Activated CD4-positive, alpha-beta T cell treated with anti-CD3 and anti-CD28 coated beads for 24 hours (primary cell): ENCODE data around the gene L1TD1.
"Not testable (repeated sequence)": the region's sequence is repeated elsewhere in the genome, so short reads cannot be mapped to it uniquely, and the experiment has no call there.

Experiments used
- DNase-seq, 2 donors: peaks; one replicate each; pipeline ENCODE4 v3.0.0-alpha.2; 2020; ENCODE audit warnings: low read depth in 2 of 2

L1TD1 gene

DNA sequence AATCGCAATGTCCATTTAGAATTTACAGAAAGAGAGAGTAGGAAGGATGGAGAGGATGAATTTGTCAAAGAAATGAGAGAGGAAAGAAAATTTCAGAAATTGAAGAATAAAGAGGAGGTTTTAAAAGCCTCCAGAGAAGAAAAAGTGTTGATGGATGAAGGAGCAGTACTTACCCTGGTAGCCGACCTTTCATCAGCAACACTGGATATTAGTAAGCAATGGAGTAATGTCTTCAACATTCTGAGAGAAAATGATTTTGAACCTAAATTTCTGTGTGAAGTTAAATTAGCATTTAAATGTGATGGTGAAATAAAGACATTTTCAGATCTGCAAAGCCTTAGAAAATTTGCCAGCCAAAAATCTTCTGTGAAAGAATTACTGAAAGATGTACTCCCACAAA lies 12.5 kb downstream of the L1TD1 start:
- no peak for DNase-seq

DNA sequence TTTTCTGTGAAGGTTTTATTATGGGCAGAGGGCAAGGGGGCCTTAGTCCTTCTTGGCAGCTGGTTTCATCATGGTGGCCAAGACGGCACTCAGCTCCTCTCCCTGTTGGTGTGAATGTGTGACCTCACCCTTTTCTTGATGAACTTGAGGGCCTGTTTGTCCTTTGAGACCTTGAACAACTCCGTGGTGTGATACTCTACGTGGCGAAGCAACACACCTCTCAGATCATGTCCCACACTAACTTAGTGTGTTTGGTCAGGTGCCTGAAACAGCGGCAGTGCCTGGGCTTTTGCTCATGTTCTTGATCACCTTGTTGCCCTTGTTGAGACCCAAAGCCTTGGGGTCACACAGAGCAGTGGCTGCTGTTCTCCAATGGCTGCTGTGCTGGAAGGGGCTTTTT lies 13.4 kb downstream of the L1TD1 start:
- DNase-seq = no peak

DNA sequence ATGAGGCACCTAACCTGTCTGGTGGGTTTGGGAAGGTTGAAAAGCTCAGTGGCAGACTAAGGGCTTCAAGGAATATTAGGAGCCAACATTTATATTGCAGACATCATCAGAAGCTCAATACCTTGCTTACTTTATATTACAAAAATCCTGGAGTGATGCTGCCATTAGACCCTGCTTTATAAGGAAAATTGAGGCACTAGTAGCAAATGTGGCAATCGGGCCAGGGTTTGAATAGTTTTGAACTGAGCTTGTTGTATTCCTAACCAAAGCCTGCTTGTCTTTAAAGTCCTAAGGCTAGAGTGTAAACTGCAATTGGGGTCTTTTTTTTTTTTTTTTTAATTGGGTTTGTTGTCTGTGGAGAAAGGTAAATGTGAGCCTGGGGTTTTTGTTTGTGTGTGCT lies 14.3 kb downstream of the L1TD1 start:
- no peak for DNase-seq

DNA sequence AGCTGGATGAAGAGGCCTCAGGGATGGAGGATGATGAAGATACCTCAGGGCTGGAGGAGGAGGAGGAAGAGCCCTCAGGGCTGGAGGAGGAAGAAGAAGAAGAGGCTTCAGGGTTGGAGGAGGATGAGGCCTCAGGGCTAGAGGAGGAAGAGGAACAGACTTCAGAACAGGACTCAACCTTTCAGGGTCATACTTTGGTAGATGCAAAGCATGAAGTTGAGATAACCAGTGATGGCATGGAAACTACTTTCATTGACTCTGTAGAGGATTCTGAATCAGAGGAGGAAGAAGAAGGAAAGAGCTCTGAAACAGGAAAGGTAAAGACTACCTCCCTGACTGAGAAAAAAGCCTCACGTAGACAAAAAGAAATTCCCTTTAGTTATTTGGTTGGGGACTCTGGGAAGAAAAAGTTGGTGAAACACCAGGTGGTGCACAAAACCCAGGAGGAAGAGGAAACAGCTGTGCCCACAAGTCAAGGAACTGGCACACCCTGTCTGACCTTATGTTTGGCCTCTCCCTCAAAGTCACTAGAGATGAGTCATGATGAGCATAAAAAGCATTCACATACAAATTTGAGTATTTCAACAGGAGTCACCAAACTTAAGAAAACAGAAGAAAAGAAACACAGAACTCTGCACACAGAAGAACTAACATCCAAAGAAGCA lies 15.4 kb downstream of the L1TD1 start:
- no peak for DNase-seq

DNA sequence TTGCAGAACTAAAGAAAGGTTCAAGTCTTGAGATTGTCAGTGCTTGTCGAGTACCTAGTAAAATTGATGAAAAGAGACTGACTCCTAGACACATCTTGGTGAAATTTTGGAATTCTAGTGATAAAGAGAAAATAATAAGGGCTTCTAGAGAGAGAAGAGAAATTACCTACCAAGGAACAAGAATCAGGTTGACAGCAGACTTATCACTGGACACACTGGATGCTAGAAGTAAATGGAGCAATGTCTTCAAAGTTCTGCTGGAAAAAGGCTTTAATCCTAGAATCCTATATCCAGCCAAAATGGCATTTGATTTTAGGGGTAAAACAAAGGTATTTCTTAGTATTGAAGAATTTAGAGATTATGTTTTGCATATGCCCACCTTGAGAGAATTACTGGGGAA lies 16.3 kb downstream of the L1TD1 start:
- no peak for DNase-seq

DNA sequence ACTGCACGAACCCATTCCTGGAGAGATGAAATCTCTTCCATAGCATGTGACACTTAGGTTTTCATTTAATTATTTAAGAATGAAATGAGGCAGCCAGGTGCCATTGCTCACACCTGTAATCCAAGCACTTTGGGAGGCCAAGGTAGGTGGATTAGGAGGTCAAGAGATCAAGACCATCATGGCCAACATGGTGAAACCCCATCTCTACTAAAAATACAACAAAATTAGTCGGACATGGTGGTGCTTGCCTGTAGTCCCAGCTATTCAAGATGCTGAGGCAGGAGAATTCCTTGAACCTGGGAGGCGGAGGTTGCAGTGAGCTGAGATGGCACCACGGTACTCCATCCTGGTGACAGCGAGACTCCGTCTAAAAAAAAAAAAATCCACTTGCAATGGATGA lies 17.8 kb downstream of the L1TD1 start:
- DNase-seq = no peak

DNA sequence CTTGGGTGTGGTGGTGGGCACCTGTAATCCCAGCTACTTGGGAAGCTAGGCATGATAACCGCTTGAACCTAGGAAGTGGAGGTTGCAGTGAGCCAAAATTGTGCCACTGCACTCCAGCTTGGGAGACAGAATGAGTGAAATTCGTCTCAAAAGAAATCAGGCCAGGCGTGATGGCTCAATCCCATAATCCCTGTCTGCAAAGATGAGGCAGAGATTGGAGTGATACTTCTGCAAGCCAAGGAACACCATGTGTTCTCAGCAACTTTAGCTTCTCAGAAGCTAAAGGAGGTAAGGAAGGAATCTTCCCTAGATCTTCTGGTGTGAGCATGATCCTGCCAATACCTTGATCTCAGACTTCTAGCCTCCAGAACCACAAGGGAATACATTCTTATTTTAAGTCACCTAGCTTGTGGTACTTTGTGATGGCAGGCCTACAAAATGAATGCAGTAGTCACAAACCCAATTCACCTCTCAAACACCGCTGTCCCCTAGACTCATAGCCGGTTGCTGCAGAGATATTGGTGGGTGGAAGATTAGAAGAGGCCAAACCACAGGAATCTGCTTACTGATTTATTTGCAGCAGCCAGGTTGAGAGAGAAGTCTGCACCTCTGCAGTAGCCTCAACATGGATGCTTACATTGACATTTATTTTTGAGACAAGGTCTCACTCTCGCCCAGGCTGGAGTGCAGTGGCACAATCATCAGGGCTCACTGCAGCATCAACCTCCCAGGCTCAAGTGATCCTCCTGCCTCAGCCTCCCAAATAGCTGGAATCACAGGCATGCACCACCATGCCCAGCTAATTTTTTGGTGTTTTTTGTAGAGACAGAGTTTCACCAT lies 18.6 kb downstream of the L1TD1 start:
- no peak for DNase-seq

DNA sequence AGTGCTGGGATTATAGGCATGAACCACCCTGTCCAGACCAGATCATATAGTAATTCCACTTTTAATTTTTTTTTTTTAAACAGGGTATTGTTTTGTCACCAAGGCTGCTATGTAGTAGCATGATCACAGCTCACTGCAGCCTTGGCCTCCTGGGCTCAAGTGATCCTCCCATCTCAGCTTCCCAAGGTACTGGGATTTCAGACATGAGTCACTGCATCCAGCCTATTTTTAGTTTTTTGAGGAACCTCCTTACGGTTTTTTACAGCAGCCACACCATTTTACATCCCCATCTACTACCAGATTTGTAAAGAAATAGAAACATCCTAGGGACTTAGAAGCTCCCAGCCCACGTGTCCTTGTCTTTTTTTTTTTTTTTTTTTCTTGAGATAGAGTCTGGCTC lies 24.0 kb downstream of the L1TD1 start:
- no peak for DNase-seq

DNA sequence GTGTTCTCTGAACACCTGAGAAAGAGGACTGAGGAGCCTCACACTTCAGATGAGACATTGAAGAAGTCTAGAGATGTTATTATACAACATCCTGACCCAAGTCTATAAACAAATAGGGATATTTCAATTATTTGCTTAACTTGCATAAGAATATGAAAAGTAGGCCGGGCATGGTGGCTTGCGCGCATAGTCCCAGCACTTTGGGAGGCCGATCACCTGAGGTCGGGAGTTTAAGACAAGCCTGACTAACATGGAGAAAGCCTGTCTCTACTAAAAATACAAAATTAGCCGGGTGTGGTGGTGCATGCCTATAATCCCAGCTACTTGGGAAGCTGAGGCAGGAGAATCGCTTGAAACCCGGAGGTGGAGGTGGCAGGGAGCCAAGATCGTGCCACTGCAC lies 25.8 kb downstream of the L1TD1 start:
- not testable (repeated sequence) for DNase-seq

DNA sequence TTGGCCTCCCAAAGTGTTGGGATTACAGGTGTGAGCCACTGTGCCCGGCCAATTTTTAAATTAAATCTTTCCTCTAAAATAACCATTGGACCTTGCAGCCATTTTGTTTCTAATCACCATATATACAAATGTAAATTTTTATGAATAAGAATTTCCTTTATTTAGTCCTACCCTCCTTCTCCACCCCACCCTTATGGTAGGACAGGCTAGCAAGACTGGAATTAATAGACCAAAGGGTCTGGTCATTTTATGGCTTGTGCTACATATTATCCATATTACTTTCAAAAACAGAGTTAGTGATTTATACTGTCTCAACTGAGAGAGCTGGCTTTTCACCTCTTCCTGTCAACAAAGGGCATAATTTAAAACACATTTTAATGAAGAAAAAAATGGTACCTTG lies 26.5 kb downstream of the L1TD1 start:
- no peak for DNase-seq

DNA sequence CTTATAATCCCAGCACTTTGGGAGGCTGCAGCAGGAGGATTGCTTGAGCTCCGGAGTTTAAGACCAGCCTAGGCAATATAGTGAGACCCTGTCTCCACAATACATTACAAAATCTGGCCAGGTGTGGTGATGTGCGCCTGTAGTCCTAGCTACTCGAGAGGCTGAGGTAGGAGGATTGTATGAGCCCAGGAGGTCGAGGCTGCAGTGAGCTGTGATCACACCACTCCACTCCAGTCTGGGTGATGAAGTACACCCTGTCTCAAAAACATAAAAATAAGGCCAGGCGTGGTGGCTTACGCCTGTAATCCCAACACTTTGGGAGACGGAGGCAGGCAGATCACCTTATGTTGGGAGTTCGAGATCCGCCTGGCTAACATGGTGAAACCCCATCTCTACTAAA lies 27.7 kb downstream of the L1TD1 start:
- DNase-seq = no peak

DNA sequence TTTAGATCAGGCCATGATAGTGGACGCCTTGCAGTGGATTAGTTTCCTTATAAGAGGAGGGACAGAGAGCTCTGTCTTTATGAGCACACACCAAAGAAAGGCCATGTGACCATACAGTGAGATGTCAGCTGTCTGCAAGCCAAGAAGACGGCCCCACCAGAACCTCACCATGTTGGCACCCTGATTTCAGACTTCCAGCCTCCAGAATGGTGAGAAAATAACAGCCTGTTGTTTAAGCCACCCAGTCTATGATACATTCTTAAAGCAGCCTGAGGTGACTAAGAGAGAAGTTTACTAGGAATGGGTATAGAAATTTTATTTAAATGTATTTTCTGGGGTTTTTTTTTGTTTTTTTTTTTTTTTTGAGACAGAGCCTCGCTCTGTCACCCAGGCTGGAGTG lies 29.5 kb downstream of the L1TD1 start:
- DNase-seq = no peak

DNA sequence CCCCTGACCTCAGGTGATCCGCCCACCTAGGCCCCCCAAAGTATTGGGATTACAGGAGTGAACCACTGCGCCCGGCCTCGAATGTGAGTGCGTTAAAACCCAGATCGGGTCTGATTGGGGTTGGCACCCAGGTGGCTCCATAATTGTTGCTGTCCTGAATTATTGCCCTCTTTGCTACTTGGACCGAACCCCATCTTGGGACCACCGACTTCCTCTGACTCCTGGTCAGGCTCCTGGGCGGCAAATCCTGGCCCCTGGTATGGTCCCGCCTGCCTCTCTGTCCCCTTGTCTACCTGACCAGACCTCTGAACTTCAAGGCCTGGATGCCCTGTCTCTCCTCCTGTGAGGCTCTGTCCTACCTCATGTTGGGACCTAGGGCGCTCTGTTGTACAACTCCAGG lies 32.8 kb downstream of the L1TD1 start:
- no peak for DNase-seq

DNA sequence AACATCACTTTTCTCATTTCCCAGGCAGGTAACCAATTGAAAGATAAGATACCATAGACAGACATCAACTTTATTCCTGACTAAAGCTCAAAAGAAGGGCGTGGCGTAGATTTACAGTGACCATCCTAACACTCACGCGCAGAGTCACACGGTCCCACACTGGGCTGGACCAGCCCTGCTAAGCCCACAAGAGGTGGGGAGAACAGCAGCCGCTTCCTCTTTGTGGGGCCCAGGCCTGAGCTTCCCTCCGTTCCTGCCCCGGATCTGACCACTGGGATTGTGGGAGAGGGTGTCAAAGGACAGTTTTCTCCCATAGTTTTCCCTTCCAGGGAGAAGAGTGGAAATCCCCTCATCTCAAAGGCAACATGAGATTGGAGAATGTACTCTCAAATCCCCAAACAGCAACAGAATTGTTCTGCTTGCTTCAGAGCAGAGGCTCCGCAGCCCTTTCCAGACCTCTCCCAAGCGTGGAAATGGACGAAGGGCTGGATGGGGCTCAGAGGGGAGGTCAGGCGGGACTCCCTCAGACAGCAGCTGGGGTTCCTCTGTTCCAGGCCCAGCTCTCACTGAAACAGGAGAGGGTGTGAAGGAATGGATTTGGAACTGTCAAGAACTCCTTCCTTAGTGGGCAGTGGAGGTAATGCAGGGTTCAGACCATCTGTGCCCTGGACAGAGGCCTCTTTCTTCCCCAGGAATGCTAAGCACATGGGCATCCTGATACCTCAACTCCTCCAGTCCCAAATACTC lies 33.7 kb downstream of the L1TD1 start:
- DNase-seq = no peak

DNA sequence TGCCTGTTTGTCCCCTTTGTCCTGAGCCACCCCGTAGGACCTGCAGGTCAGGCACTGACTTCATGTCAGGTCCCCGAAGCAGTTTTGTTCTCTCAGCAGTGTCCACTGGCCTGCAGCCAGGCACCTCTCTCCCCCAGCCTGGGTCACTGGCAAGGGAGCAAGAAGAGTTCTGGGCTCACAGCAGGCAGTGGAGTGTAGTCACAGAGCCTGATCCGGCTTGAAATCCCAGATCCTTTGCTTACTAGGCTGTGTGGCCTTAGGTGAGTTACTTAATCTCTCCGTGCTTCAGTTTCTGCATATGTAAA lies 34.2 kb downstream of the L1TD1 start:
- DNase-seq = no peak

DNA sequence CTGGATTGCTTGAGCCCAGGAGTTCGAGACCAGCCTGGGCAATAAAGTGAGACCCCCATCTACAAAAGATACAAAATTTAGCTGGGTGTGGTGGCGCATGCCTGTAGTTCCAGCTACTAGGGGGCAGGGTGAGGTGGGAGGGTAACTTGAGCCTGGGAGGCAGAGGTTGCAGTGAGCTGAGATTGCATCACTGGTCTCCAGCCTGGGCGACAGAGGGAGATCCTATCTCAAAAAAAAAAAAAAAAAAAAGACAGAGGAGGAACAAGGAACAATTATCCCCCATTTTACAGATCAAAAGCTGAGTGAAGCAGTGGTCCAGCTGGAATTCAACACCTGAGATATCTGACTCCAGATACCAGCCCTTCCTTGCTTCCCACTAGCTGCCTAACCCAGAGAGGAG lies 34.8 kb downstream of the L1TD1 start:
- no peak for DNase-seq

DNA sequence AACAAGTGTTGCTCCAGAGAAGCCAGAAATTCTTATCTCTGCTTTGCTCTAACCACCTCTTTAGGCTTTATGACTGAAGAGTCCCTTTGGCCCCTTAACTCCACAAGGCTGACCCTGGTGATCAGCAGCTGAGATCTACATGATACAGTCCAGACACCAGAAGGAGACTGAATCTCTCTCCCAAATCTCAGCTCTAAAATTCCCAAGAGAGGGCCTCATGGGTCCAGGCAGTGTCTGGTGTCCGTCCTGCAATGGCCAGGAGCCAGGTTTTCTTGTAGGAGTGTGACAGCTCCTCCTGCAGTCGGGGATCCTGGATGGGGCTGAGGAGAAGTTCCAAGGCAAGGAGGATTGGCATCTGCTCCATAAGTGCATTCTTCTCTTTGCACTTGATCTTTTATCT lies 35.3 kb downstream of the L1TD1 start:
- no peak for DNase-seq

DNA sequence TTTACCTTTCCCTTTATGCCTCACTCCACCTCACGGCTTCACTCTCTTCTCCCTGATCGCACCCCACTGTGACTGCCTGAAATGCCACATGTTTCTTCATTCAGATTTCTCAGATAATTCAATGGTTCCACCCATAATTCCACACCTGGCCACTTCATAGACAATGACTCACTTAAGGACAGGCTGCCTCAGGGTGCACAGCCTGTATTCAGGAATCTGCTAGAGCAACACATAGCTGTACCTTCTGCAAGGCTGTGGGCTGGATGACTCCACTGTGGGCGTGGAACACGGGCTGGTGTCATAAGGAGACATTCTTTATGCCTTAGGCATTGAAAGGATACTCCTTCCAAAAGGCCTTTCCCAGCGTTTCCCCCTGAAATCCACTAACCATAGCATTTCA lies 36.1 kb downstream of the L1TD1 start:
- DNase-seq = no peak

DNA sequence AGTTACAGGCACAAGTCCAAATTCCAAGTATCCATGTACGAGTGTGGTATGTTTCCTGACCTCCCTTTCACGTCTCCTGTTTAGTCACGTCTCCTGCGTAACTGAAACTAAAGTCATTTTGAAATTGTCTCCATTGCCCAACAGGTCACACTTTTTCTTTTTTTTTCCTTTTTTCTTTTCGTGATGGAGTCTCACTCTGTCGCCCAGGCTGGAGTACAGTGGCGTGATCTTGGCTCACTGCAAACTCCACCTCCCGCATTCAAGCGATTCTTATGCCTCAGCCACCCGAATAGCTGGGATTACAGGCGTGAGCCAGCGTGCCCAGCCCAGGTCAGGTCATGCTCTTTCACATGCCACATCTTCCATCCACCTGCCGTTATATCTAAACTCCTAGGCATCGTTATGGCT lies 38.2 kb downstream of the L1TD1 start:
- DNase-seq = no peak

DNA sequence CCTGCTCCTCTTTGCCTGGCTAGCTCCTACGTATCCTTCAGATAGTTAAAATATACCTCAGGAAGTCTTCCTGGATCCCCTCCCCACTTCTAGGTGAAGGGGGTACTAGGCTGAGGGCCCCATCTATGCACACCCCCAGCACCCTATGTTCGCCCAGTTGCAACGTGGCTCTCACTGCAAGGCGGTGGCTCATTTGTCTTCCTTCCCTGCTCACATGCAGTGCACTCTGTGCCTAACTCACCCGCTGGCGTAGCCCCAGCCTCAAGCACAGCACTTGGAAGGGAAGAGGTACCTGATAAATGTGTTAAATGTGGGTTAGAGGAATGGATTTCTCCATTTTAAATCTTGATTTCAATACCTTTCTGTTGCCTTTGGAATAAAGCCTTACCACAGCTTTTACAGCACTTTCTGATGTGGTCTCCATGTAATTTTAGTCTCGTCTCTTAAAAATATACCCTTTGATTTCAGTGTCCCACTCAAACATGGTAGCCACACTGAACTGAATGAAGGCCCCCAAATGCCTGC lies 39.3 kb downstream of the L1TD1 start:
- no peak for DNase-seq

DNA sequence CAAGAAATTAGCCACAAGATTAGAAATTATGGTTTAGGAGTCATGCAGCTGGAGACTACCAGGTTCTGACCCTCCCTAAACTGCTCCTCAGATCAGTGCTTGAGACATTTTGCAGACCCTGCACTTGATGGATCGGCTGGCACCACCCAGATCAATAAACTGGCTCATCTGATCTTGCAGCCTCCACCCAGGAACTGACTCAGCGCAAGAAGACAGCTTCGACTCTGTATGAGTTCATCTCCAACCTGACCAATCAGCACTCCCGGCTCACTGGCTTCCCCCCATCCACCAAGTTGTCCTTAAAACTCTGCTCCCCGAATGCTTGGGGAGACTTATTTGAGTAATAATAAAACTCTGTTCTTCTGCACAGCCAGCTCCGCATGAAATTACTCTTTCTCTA lies 40.0 kb downstream of the L1TD1 start:
- DNase-seq = no peak

DNA sequence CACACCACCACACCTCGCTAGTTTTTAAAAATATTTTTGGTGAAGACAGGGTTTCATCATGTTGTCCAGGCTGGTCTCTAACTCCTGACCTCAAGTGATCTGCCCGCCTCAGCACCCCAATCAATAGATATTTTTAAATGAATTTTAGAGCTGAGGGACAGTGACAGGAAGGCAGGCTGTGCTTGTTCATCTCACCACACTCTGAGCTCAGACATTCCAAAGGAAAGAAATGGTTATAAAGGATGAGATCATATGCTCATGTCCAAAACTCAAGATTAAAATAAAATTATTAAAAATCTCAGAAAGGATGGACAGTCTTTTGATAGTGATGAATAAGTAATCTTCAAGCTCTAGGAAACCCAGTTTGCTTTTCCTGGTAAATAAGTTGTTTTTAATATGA lies 40.9 kb downstream of the L1TD1 start:
- no peak for DNase-seq

DNA sequence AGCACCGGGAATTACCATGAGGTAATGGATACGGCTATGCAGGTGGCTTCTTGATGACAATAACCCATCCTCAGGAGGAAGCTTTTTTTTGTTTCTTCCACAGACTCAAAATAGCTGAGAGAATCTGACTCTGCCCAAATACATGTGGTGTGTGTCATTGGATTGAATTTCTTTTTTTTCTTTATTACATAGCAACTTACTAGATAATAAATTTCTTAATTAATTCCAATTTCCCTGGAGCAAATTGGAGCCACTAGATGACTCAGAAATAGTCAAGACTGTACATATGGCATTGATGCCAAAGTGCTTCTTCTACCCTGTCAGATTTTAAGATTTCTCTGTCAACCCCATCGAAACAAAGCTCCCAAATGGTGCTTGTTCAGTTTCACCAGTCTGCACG lies 42.7 kb downstream of the L1TD1 start:
- no peak for DNase-seq
